ENCODE data around the gene CITED1.

CITED1 gene

GRCh38 chrX:72308209-72308565, 2.5 kb upstream of the CITED1 start:
- TF ChIP-seq CTCF (IDR thresholded peaks at IDR 0.05; ENCODE audit: extremely low read depth, missing control alignments) = no peak
- no peak for DNase-seq (ENCODE audit: low spot score)

- no peak for TF ChIP-seq CTCF (IDR thresholded peaks at IDR 0.05; ENCODE audit: extremely low read depth, missing control alignments)
- DNase-seq (ENCODE audit: low spot score) = no peak
These were observed 1.9 kb upstream of the CITED1 start for GRCh38 chrX:72307646-72308051.

GRCh38 chrX:72306851-72307645, 1.3 kb upstream of the CITED1 start:
- no peak for TF ChIP-seq CTCF (IDR thresholded peaks at IDR 0.05; ENCODE audit: extremely low read depth, missing control alignments)
- DNase-seq (ENCODE audit: low spot score) = peak; percentile 69

GRCh38 chrX:72306085-72306801, 529 bp upstream of the CITED1 start:
- peak; percentile 28 for DNase-seq (ENCODE audit: low spot score)

DNA sequence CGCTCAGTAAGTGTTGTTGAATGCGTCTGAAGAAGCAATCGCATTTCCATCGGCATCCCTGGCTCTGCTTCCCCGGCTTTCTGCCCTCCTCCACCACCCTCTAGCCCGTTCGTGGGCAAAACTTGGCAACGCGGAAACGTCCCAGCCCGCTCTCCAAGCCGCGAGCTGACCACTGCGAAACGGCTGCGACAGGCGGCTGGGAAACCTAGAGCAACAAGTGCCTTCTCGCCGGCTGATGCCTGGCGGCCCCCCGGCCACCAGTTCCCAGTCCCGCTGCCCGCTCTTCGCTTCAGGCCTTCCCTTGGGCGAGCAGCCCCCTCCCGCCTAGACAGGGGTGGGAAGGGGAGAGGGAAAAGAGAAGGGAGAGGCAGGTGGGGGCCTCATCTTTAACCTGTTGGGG, 837 bp downstream of the CITED1 start:
- no peak for DNase-seq (ENCODE audit: low spot score)
- no peak for TF ChIP-seq CTCF (IDR thresholded peaks at IDR 0.05; ENCODE audit: extremely low read depth, missing control alignments)

More at GRCh38 chrX:72306085-72306801, 529 bp upstream of the CITED1 start:
- TF ChIP-seq CTCF (IDR thresholded peaks at IDR 0.05; ENCODE audit: extremely low read depth, missing control alignments) = no peak

DNA sequence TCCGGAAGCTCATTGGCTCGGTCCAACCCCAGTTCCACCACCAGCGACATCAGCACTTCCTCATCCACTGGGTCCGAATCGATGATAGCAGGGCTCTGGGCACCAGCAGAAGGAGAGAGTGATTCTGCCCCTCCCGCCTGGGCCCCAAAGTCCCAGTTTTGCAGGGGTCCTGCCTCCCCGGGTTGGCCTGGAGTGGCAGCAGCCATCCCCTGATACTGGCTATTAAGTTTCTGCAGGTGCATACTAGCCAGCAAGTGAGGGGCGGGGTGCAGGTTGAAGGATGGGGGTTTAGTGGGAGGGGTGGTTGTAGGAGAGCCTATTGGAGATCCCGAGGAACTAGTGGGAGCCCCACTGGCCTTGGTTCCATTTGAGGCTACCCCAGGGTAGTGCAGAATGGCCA, 3.9 kb downstream of the CITED1 start:
- DNase-seq (ENCODE audit: low spot score) = no peak
- no peak for TF ChIP-seq CTCF (IDR thresholded peaks at IDR 0.05; ENCODE audit: extremely low read depth, missing control alignments)

- no peak for TF ChIP-seq CTCF (IDR thresholded peaks at IDR 0.05; ENCODE audit: extremely low read depth, missing control alignments)
- DNase-seq (ENCODE audit: low spot score) = no peak
These were observed 5.7 kb downstream of the CITED1 start for GRCh38 chrX:72299891-72300630.
